GM18868 (cell line): Measurements from ENCODE around the gene ZNF835.
"Not testable (repeated sequence)": the region's sequence is repeated elsewhere in the genome, so short reads cannot be mapped to it uniquely, and the experiment has no call there.

Source experiments
- ATAC-seq: cut with Tn5 transposase; IDR thresholded peaks from one replicate; pipeline ENCODE4 v1.9.1; 2021; ENCODE audit warnings: mild to moderate bottlenecking, moderate library complexity; ENCODE audit not compliant: unreplicated experiment

The ZNF835 gene

GRCh38 chr19:56671613-56671994 lies at the start of gene ZNF835:
Gene ZNF835 (minus strand): TSS chr19:56671757. CDS start chr19:56665198, 6,559 bp downstream.
- no peak for ATAC-seq

- ATAC-seq, result no peak
These were observed 48.7 kb upstream of the ZNF835 start for GRCh38 chr19:56720281-56720680.

GRCh38 chr19:56718231-56718630 lies 46.7 kb upstream of the ZNF835 start:
- ATAC-seq, result no peak

- ATAC-seq, result no peak
These were observed 41.2 kb upstream of the ZNF835 start for GRCh38 chr19:56712611-56713276.

GRCh38 chr19:56710437-56710836 lies 38.9 kb upstream of the ZNF835 start:
- ATAC-seq, result no peak

- no peak for ATAC-seq
These were observed 36.3 kb upstream of the ZNF835 start for GRCh38 chr19:56707821-56708220.

GRCh38 chr19:56705939-56706338 lies 34.4 kb upstream of the ZNF835 start:
- ATAC-seq, result no peak

GRCh38 chr19:56701895-56702294 lies 30.3 kb upstream of the ZNF835 start:
- ATAC-seq, result no peak

DNA sequence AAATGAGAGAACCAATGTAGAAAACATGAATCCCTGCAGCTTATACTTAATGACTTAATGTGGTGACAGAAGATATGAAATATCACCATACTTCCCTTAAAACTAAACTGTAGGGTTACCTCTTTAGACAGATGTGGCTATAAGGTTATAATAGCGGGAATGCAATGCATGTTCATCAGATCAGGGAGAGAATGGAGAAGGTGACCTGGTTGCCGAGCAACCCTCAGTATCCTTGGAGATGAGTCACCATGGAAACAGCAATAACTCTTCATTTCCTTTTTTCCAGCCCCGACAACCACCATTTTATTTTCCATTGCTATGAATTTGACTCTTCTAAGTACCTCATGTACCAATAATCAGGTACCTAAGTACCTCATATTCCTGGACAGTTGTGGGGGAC lies 28.0 kb upstream of the ZNF835 start:
- ATAC-seq, result no peak

DNA sequence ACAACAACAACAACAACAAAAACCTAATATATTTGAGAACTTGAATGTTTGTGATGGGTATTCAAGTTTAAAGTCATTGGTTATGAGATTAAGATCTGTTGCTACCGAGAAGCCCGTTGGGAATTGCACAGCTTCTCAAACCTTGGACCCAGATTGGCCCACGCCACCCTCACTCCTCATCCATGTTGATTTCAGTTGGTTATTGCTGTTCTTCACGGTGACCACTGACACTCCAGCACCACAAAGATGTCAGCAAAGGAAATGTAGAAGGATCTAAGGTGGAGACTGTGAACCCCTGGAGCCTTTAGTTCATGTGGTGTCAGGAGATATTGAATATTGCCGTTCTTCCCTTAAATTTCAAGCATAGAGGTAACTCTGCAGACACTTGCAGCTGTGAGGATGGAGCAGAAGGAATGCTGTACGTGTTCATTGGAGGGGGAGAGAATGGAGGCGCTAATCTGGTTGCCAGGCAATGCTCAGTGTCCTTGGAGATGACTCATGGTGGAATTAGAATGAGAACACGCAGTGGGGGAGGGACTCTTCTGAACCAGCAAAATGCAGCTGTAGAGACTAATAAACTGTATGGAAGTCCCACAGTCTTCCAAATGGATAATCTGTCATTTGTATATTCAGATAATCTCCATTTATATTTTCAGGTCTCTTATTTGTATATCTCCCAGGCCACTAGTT lies 20.8 kb upstream of the ZNF835 start:
- no peak for ATAC-seq

GRCh38 chr19:56690670-56691069 lies 19.1 kb upstream of the ZNF835 start:
- ATAC-seq, result no peak

DNA sequence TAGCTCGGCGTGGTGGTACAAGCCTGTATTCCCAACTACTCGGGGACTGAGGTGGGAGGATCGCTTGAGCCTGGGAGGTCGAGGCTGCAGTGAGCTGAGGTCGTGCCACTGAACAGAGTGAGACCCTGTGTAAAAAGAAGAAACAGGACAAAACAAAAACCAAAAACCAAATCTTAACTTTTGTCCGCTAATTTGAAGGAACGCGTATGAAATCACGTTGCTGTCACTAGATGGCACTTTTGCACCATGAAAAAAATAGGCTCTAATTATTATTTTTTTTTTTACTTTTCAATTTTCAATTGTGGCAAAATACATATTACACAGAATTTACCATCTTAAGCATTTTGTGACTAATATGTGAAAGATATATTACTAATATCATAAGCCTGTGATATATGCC lies 17.6 kb upstream of the ZNF835 start:
- ATAC-seq, result no peak

GRCh38 chr19:56687031-56687430 lies 15.5 kb upstream of the ZNF835 start:
- ATAC-seq, result no peak

DNA sequence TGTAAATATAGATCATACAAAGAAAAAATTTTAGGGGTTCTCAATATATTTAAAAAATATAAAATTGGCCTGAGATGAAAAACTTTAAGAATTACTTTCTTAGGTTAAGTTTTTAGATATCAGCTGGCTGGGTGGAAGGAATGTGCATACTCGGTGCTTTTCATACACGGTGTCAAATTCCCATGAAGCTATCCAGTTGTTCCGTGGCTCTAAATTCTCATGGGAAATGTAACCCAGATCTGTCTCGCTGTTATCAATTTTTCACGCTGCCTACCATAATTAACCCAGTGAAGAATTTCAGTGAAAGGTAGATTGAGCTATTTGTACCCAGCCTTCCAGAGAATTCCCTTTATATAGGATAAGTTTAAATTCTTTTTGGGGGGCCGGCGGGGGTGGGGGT lies 11.6 kb upstream of the ZNF835 start:
- no peak for ATAC-seq

- no peak for ATAC-seq
These were observed 10.1 kb upstream of the ZNF835 start for GRCh38 chr19:56681702-56682101.

DNA sequence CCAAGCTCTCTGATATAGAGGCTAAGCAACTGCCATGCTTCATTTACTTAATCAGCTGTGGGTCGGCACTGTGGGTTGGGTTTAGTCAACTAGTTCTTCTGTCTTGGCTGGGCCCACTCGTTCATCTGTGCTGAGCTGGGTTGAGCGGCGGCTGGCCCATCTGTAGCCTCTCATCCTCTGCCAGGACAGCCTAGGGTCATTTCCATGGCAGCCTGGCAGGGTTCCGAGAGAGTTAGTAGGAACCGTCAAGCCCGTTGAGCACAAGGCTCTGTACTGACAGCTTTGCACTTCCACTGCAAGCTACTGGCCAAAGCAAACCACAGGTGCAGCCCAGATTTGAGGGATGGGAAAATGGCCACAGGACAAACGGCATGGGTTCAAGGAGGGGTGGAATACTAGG lies 6.6 kb upstream of the ZNF835 start:
- no peak for ATAC-seq

- not testable (repeated sequence) for ATAC-seq
These were observed 1.1 kb upstream of the ZNF835 start for GRCh38 chr19:56672610-56673009.

DNA sequence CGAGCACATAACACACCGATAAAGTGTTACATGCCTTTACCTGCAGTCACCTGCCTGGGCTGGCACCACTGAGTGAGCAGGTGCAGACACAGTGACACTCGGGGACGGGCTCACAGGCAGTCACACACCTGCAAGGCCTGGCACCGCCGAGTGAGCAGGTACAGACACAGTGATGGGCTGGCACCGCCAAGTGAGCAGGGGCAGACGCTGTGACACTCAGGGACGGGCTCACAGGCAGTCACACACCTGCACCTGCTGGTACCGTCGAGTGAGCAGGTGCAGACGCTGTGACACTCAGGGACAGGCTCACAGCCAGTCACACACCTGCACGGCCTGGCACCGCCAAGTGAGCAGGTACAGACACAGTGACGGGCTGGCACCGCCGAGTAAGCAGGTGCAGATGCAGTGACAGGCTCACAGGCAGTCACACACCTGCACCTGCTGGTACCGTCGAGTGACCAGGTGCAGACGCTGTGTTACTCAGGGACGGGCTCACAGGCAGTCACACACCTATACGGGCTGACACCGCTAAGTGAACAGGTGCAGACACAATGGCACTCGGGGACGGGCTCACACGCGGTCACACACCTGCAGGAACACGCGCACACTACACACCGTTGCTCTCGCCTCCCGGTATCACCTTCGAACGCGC lies 470 bp downstream of the ZNF835 start:
- ATAC-seq, result no peak

GRCh38 chr19:56670401-56670960 lies 1.1 kb downstream of the ZNF835 start:
- ATAC-seq, result no peak

GRCh38 chr19:56668676-56669075 lies 2.9 kb downstream of the ZNF835 start:
- ATAC-seq, result no peak

- ATAC-seq, result no peak
These were observed 4.2 kb downstream of the ZNF835 start for GRCh38 chr19:56667311-56667870.

DNA sequence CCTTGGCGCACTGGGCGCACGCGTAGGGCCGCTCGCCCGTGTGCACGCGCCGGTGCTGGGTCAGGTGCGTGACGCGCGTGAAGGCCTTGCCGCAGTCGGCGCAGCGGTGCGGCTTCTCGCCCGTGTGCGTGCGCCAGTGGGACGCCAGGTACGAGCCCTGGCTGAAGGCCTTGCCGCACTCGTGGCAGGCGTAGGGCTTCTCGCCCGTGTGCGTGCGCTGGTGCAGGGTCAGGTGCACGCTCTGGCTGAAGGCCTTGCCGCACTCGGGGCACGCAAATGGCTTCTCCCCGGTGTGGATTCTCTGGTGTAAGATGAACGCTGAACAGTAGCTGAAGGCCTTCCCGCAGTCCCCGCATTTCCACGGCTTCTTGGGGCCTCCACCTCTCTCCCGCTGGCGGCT lies 7.0 kb downstream of the ZNF835 start:
- ATAC-seq, result no peak
